Type B pancreatic cell (in vitro differentiated cells): ENCODE results near the gene KRTAP5-9. TPM values are rescaled to one million over a fixed set of nuclear protein-coding genes. Genes with fewer than 3 reads are reported as not detected.

ENCODE experiments used
- DNase-seq: peaks from one replicate; pipeline ENCODE4 v3.0.0; 2021; ENCODE audit warnings: mixed read lengths; ENCODE audit not compliant: unreplicated experiment; ENCODE audit errors: extremely low spot score
- H3K27ac Mint-ChIP-seq: 2 replicates; pipeline ENCODE4 v1.8.0; 2021; ENCODE audit warnings: mild to moderate bottlenecking, mixed read lengths
- H3K27me3 Mint-ChIP-seq: 2 replicates; pipeline ENCODE4 v1.8.0; 2021; ENCODE audit warnings: mixed read lengths
- H3K36me3 Mint-ChIP-seq: 2 replicates; pipeline ENCODE4 v1.8.0; 2021; ENCODE audit warnings: mixed read lengths
- H3K4me1 Mint-ChIP-seq: one replicate; pipeline ENCODE4 v1.8.0; 2021; ENCODE audit warnings: mixed read lengths; ENCODE audit not compliant: unreplicated experiment
- H3K4me3 Mint-ChIP-seq: 2 replicates; pipeline ENCODE4 v1.8.0; 2021; ENCODE audit warnings: mild to moderate bottlenecking, mixed read lengths
- H3K9me3 Mint-ChIP-seq: 2 replicates; pipeline ENCODE4 v1.8.0; 2021; ENCODE audit warnings: mixed read lengths
- total RNA-seq: library from RNA; stranded (reverse); gene quantifications from 2 replicates; pipeline ENCODE4 v1.2.1, GENCODE V29; 2021; ENCODE audit warnings: low replicate concordance
- TF ChIP-seq, protein P1 (sequence below): fragments of 200-600 bp; sonication (generic); conservative IDR thresholded peaks from 2 replicates; pipeline ENCODE4 v1.5.0; 2021; ENCODE audit warnings: antibody characterized with exemption, mild to moderate bottlenecking

KRTAP5-9 gene
- total RNA-seq, 1 donor from 2014 or later = 0.43 TPM

DNA sequence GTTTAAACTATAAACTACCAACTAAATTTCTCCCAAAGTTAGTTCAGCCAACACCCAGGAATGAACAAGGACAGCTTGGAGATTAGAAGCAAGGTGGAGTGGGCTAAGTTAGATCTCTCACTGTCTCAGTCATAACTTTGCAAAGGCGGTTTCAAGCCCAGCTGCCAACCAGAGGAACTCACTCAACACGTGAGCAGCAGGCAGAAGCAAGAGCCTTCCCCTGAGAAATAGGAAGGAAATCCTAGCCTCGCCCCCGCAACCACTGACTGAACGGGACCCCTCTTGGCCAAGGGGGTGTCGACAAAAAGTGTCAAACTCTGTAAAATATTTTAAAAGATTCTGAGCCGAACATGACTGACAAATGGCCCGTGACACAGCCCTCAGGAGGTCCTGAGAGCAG lies 4.4 kb upstream of the KRTAP5-9 start:
- Mint-ChIP-seq H3K9me3 (peaks cover 8% of the 10 kb centered on the region), H3K27me3 (peaks cover 18% of the 10 kb centered on the region), H3K36me3 (peaks cover 3% of the 10 kb centered on the region), H3K4me1 (peaks cover 24% of the 10 kb centered on the region), H3K27ac (no peak overlapping the region), H3K4me3 (no peak overlapping the region)
- TF ChIP-seq, protein P1, sequence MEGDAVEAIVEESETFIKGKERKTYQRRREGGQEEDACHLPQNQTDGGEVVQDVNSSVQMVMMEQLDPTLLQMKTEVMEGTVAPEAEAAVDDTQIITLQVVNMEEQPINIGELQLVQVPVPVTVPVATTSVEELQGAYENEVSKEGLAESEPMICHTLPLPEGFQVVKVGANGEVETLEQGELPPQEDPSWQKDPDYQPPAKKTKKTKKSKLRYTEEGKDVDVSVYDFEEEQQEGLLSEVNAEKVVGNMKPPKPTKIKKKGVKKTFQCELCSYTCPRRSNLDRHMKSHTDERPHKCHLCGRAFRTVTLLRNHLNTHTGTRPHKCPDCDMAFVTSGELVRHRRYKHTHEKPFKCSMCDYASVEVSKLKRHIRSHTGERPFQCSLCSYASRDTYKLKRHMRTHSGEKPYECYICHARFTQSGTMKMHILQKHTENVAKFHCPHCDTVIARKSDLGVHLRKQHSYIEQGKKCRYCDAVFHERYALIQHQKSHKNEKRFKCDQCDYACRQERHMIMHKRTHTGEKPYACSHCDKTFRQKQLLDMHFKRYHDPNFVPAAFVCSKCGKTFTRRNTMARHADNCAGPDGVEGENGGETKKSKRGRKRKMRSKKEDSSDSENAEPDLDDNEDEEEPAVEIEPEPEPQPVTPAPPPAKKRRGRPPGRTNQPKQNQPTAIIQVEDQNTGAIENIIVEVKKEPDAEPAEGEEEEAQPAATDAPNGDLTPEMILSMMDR = no peak
- no peak for DNase-seq

DNA sequence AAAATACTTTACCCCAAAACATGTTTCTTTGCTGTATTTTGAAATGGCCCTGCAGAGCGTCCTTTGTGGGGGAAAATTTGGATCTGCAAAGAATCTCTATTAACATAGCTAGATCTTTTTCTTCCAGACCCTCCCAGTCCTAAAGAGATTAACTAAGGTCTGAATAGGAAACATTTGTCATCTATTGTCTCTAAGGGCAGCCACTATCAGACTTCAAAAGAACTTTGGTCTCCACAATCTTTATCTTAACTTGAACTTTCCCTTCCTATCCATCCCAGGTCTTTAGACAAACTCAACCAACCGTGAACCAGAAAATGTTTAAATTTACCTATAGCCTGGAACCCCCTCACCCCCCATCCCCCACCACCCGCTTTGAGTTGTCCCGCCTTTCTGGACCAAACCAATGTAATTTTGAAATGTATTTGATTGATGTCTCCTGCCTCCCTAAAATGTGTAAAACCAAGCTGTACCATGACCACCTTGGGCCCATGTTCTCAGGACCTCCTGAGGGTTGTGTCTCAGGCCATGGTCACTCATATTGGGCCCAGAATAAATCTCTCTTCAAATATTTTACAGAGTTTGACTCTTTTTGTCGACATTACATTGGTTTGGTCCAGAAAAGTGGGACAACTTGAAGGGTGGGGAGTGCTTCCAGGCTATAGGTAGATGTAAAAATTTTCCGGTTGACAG lies 3.5 kb upstream of the KRTAP5-9 start:
- TF ChIP-seq, protein P1 = no peak
- Mint-ChIP-seq H3K27me3 (peaks cover 26% of the 10 kb centered on the region), H3K4me1 (peaks cover 21% of the 10 kb centered on the region), H3K36me3 (peaks cover 3% of the 10 kb centered on the region), H3K27ac (no peak overlapping the region), H3K4me3 (no peak overlapping the region), H3K9me3 (peaks cover 8% of the 10 kb centered on the region)
- DNase-seq = no peak

DNA sequence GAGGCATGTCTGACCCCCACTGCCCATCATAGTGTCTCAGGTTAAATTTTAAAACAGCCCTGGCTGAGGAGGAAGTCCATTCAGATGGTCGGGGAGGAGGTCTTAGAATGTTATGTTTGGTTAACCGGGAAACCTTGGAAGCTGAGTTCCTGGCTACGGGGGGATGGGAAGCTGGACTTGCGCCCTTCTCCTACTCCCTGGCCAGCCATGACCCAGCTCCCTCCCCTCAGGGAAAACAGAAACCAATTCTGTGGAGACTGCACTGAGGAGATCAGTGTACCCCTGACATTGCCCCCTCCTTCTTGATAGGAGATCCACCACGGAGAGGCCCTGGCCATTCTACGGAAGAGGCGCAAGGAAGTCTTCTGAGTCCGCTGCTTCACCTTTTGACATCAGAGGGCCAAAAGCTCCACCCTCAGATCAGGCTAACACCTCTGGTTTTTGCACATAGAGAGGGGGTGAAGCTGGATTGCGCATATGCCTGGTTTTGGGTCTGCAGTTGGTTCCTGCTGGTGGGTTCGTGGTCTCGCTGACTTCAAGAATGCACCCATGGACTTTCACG lies 2.7 kb upstream of the KRTAP5-9 start:
- H3K36me3 Mint-ChIP-seq = peaks cover 3% of the 10 kb centered on the region
- peaks cover 26% of the 10 kb centered on the region for H3K27me3 Mint-ChIP-seq
- peaks cover 21% of the 10 kb centered on the region for H3K4me1 Mint-ChIP-seq
- DNase-seq = no peak
- peaks cover 8% of the 10 kb centered on the region for H3K9me3 Mint-ChIP-seq
- H3K27ac Mint-ChIP-seq = no peak overlapping the region
- no peak overlapping the region for H3K4me3 Mint-ChIP-seq
- TF ChIP-seq, protein P1 = no peak

DNA sequence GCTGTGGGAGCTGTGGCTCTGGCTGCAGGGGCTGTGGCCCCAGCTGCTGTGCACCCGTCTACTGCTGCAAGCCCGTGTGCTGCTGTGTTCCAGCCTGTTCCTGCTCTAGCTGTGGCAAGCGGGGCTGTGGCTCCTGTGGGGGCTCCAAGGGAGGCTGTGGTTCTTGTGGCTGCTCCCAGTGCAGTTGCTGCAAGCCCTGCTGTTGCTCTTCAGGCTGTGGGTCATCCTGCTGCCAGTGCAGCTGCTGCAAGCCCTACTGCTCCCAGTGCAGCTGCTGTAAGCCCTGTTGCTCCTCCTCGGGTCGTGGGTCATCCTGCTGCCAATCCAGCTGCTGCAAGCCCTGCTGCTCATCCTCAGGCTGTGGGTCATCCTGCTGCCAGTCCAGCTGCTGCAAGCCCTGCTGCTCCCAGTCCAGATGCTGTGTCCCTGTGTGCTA lies 514 bp downstream of the KRTAP5-9 start:
- Mint-ChIP-seq H3K36me3 (no peaks in the 10 kb centered on the region), H3K4me3 (no peak overlapping the region), H3K27me3 (peaks cover 22% of the 10 kb centered on the region), H3K9me3 (peaks cover 8% of the 10 kb centered on the region), H3K27ac (no peak overlapping the region), H3K4me1 (peaks cover 14% of the 10 kb centered on the region)
- TF ChIP-seq, protein P1 = no peak
- DNase-seq = no peak

DNA sequence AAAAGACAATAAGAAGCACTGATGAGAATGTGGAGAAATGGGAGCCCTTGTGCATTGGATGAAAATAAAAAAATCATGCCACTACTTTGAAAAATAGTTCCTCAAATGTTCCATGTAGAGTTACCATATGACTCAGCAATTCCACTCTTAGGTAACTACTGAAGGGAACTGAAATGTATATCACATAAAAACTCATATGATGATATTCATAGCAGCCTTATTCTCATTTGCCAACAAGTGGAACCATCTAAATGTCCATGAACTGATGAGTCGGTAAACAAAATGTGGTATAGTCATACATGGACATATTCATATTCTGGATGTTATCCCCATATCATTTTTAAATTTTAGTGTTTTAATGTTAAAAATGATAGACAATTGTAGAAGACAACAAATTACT lies 3.5 kb downstream of the KRTAP5-9 start:
- no peaks in the 10 kb centered on the region for H3K9me3 Mint-ChIP-seq
- TF ChIP-seq, protein P1 = no peak
- no peak overlapping the region for H3K27ac Mint-ChIP-seq
- H3K36me3 Mint-ChIP-seq = no peaks in the 10 kb centered on the region
- no peak overlapping the region for H3K4me3 Mint-ChIP-seq
- no peak for DNase-seq
- peaks cover 16% of the 10 kb centered on the region for H3K27me3 Mint-ChIP-seq
- no peaks in the 10 kb centered on the region for H3K4me1 Mint-ChIP-seq
